RWPE2 (cell line): Measurements from ENCODE around the gene ELK3.

Experiments used
- ATAC-seq: fragments of 200-7000 bp; cut with Tn5 transposase; 3 replicates; pipeline ENCODE4 v1.9.1; 2021; ENCODE audit warnings: low read depth
- DNase-seq: peaks from one replicate; pipeline ENCODE4 v3.0.0-alpha.2; 2020; ENCODE audit warnings: low spot score
- H3K27ac ChIP-seq: fragments of 450-650 bp; 2 replicates; pipeline ENCODE4 v1.5.1; 2017; ENCODE audit warnings: mild to moderate bottlenecking; ENCODE audit not compliant: poor library complexity, severe bottlenecking
- H3K27me3 ChIP-seq: fragments of 250-450 bp; sonication (Bioruptor Pico); 2 replicates; pipeline ENCODE4 v1.5.1; 2021; ENCODE audit warnings: mild to moderate bottlenecking, moderate library complexity; ENCODE audit not compliant: insufficient read depth, poor library complexity, severe bottlenecking
- H3K36me3 ChIP-seq: fragments of 250-450 bp; sonication (Bioruptor Pico); 2 replicates; pipeline ENCODE4 v1.5.1; 2020; ENCODE audit warnings: low read depth, mild to moderate bottlenecking, moderate library complexity
- H3K4me1 ChIP-seq: fragments of 250-450 bp; sonication (Bioruptor Pico); 2 replicates; pipeline ENCODE4 v1.5.1; 2021; ENCODE audit warnings: mild to moderate bottlenecking, moderate library complexity; ENCODE audit not compliant: insufficient read depth, poor library complexity, severe bottlenecking
- H3K4me3 ChIP-seq: fragments of 250-450 bp; sonication (Bioruptor Pico); 2 replicates; pipeline ENCODE4 v1.5.1; 2021; ENCODE audit warnings: mild to moderate bottlenecking, moderate library complexity; ENCODE audit not compliant: severe bottlenecking
- H3K9me3 ChIP-seq: fragments of 250-450 bp; sonication (Bioruptor Pico); 2 replicates; pipeline ENCODE4 v1.5.1; 2021; ENCODE audit warnings: mild to moderate bottlenecking, moderate library complexity; ENCODE audit not compliant: severe bottlenecking
- TF ChIP-seq, protein P1 (sequence below): fragments of 450-650 bp; IDR thresholded peaks from one replicate; pipeline ENCODE4 v1.5.1; 2017; ENCODE audit warnings: mild to moderate bottlenecking, moderate library complexity; ENCODE audit not compliant: poor library complexity, severe bottlenecking

Gene ELK3

DNA sequence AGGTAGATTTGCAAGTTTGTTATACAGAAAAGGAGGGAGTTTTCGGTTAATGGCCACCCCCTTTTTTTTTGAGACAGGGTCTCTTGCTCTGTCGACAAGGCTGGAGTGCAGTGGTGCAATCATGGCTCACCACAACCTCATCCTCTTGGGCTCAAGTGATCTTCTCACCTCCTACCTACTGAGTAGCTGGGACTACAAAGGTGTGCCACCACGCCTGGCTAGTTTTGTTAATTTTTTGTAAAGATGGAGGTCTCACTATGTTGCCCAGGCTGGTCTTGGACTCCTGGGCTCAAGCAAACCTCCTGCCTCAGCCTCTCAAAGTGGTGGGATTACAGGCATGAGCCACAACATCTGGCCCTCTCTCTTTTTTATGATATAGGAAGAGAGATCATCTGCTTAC lies 111.5 kb downstream of the ELK3 start:
- Histone ChIP-seq H3K36me3 (peaks cover 41% of the 10 kb centered on the region), H3K9me3 (no peaks in the 10 kb centered on the region), H3K4me1 (no peaks in the 10 kb centered on the region), H3K27me3 (no peaks in the 10 kb centered on the region), H3K27ac (no peak overlapping the region), H3K4me3 (no peak overlapping the region)
- DNase-seq, result no peak
- TF ChIP-seq, protein P1, sequence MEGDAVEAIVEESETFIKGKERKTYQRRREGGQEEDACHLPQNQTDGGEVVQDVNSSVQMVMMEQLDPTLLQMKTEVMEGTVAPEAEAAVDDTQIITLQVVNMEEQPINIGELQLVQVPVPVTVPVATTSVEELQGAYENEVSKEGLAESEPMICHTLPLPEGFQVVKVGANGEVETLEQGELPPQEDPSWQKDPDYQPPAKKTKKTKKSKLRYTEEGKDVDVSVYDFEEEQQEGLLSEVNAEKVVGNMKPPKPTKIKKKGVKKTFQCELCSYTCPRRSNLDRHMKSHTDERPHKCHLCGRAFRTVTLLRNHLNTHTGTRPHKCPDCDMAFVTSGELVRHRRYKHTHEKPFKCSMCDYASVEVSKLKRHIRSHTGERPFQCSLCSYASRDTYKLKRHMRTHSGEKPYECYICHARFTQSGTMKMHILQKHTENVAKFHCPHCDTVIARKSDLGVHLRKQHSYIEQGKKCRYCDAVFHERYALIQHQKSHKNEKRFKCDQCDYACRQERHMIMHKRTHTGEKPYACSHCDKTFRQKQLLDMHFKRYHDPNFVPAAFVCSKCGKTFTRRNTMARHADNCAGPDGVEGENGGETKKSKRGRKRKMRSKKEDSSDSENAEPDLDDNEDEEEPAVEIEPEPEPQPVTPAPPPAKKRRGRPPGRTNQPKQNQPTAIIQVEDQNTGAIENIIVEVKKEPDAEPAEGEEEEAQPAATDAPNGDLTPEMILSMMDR, result no peak
- no peak; the same call in 2 of the 3 replicates for ATAC-seq

DNA sequence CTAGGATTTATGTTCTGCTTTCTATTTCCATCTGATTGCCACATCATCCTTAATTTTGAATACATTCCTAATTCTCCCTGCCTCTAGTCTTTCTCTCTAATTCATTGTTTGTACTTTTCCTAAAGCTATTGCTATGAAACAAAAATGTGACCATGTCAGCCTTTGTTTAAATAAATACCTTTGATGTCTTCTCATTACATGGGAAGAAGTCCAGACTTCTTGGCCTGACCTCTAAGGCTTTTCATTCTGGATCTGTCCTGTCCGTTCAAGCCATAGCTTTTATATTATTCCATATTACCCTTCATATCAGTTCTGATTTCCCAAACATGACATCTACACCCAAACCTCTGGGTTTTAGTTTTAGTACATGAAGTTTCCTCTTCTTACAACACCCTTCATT lies 114.7 kb downstream of the ELK3 start:
- peaks cover 67% of the 10 kb centered on the region for H3K36me3 ChIP-seq
- DNase-seq, result no peak

DNA sequence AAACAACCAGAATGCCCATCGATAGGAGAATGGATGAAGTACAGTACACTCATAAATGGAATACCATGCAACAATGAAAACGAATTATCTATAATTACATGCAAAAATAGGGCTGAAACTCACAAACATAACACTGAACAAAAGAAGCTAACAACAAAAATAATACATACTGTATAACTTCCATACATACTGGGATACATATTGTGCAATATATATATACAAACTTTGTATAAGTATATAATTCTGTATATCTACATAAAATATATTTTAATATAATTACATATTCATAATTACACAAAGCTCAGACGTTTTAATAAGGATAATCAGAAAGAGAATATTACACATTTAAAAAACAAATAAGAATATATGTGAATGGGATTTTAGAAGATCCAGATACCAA lies 115.9 kb downstream of the ELK3 start:
- DNase-seq, result no peak
- TF ChIP-seq, protein P1, result no peak
- Histone ChIP-seq H3K27me3 (no peaks in the 10 kb centered on the region), H3K4me3 (no peak overlapping the region), H3K9me3 (no peaks in the 10 kb centered on the region), H3K4me1 (peaks cover 12% of the 10 kb centered on the region), H3K36me3 (peaks cover 62% of the 10 kb centered on the region), H3K27ac (no peak overlapping the region)
- no peak for ATAC-seq

More for the DNA sequence above, 114.7 kb downstream of the ELK3 start:
- Histone ChIP-seq H3K9me3 (no peaks in the 10 kb centered on the region), H3K27me3 (no peaks in the 10 kb centered on the region), H3K27ac (no peak overlapping the region), H3K4me1 (peaks cover 3% of the 10 kb centered on the region), H3K4me3 (no peak overlapping the region)
- TF ChIP-seq, protein P1, result no peak
- no peak for ATAC-seq

DNA sequence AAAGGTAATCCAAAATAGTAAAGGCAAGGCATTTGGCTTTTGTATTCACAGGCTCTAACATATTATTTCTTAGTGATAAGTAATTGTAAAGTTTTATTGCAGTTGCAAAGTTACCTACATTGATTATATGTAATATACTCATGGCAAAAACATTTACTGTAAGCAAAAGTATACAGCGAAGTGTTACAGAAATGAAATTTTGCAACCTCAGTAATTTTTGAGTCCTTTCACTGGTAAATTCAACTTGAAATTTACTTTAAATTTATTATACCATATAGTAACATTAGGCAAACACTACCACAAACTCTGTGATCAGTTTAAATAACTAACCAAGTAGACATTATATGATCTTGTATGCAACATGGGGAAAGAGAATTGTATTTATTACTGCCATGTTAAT lies 117.0 kb downstream of the ELK3 start:
- H3K4me3 ChIP-seq, result no peak overlapping the region
- H3K9me3 ChIP-seq, result no peaks in the 10 kb centered on the region
- DNase-seq (no peak), ATAC-seq (no peak)
- H3K27ac ChIP-seq, result no peak overlapping the region
- TF ChIP-seq, protein P1, result no peak
- peaks cover 17% of the 10 kb centered on the region for H3K4me1 ChIP-seq
- H3K27me3 ChIP-seq, result no peaks in the 10 kb centered on the region
- peaks cover 64% of the 10 kb centered on the region for H3K36me3 ChIP-seq

DNA sequence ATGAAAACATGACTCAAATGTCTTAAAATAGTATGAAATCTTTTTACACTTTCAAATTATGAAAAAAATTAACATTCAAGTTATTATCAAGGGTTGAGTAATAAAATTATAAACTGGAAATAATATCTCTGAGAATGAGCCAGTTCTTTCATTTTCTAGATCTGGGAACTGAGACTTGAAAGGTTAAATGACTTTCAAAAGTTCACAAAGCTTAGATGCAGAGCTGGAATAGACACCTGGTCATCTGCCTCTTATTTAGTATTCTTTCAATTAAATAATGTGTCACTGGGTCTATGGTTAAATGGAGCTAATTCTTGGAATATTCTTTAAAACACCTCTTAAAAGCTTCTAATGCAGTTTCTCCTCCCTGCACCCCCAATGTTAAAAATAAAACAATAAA lies 119.4 kb downstream of the ELK3 start:
- ATAC-seq (no peak), DNase-seq (no peak)
- peaks cover 53% of the 10 kb centered on the region for H3K36me3 ChIP-seq
- H3K27ac ChIP-seq, result no peak overlapping the region
- TF ChIP-seq, protein P1, result no peak
- no peaks in the 10 kb centered on the region for H3K27me3 ChIP-seq
- no peak overlapping the region for H3K4me3 ChIP-seq
- peaks cover 17% of the 10 kb centered on the region for H3K4me1 ChIP-seq
- no peaks in the 10 kb centered on the region for H3K9me3 ChIP-seq
